HG03066 (cell line): ENCODE measurements around the gene STOML1.

ENCODE experiments used
- ATAC-seq: cut with Tn5 transposase; IDR thresholded peaks from one replicate; pipeline ENCODE4 v1.9.1; 2021; ENCODE audit warnings: low read depth; ENCODE audit not compliant: unreplicated experiment

Gene STOML1

GRCh38 chr15:73935547-73935946, 56.5 kb downstream of the STOML1 start:
- no peak for ATAC-seq

GRCh38 chr15:73934281-73934680, 57.8 kb downstream of the STOML1 start:
- ATAC-seq: no peak

- no peak for ATAC-seq
Measured at GRCh38 chr15:73932381-73933191, 59.5 kb downstream of the STOML1 start.

GRCh38 chr15:73931441-73931840, 60.7 kb downstream of the STOML1 start:
- no peak for ATAC-seq

- ATAC-seq: no peak
Measured at GRCh38 chr15:73930790-73931281, 61.3 kb downstream of the STOML1 start.

GRCh38 chr15:73930371-73930770, 61.7 kb downstream of the STOML1 start:
- ATAC-seq: no peak

- no peak for ATAC-seq
Measured at GRCh38 chr15:73928971-73929627, 63.0 kb downstream of the STOML1 start.
